Endothelial cell of umbilical vein (primary cell): ENCODE data around the gene CIDEB. TPM values are rescaled to one million over a fixed set of nuclear protein-coding genes. Genes with fewer than 3 reads are reported as not detected.
A peak's percentile ranks its signal among the peaks of the same experiment; 100 is the strongest.
"Not testable (repeated sequence)": the region's sequence is repeated elsewhere in the genome, so short reads cannot be mapped to it uniquely, and the experiment has no call there.

Experiments
- BruUV-seq: library from RNA; stranded (reverse); fragments of 400-500 nt; replicated peaks from 2 replicates; lab custom pipeline; 2021; lab: Mats Ljungman, UMichigan
- CTCF ChIA-PET: fragments of 300-600, 350-600 bp; sonication (Branson Sonifier 250); formaldehyde crosslinking; loops from one replicate; lab custom pipeline; 2021; ENCODE audit warnings: antibody characterized with exemption, inconsistent platforms; lab: Charles Lee
- POLR2A ChIA-PET: fragments of 300-600, 350-600 bp; sonication (Branson Sonifier 250); formaldehyde crosslinking; loops from one replicate; lab custom pipeline; 2021; ENCODE audit warnings: antibody characterized with exemption, inconsistent platforms; lab: Charles Lee
- DNase-seq: peaks from one replicate; pipeline ENCODE4 v3.0.0-alpha.2; 2011; ENCODE audit warnings: low read depth, low spot score
- FAIRE-seq: peaks from 2 replicates; lab custom pipeline; 2011; peaks lifted over from hg19 to GRCh38; lab: Jason Lieb, UNC
- H2AFZ ChIP-seq: 2 replicates; pipeline ENCODE4 v1.6.0; 2012; ENCODE audit warnings: low read depth, low read length, control low read depth, inconsistent platforms
- H3K27ac ChIP-seq: 2 replicates; pipeline ENCODE4 v1.5.1; 2011; ENCODE audit warnings: low read depth, mild to moderate bottlenecking, control low read depth, low read length, moderate library complexity; ENCODE audit not compliant: insufficient read depth
- H3K27me3 ChIP-seq, 2 experiments: 2 replicates each; pipeline versions ENCODE4 v1.6.0 to v1.6.1; 2011; ENCODE audit warnings: low read length in 2 of 2, mixed read lengths in 1 of 2; ENCODE audit not compliant: control insufficient read depth in 2 of 2, insufficient read depth in 2 of 2
- H3K36me3 ChIP-seq, 2 experiments: 2 replicates in 1 of 2; 3 replicates in 1 of 2; pipeline ENCODE4 v1.5.1; 2011; ENCODE audit warnings: low read length in 2 of 2, mild to moderate bottlenecking in 1 of 2, moderate library complexity in 1 of 2; ENCODE audit not compliant: control insufficient read depth in 2 of 2, insufficient read depth in 2 of 2; ENCODE audit errors: extremely low read depth in 1 of 2
- H3K4me1 ChIP-seq: 3 replicates; pipeline ENCODE4 v1.5.1; 2011; ENCODE audit warnings: mild to moderate bottlenecking, low read length; ENCODE audit not compliant: control insufficient read depth, insufficient read depth; ENCODE audit errors: extremely low read depth
- H3K4me2 ChIP-seq: 2 replicates; pipeline ENCODE4 v1.6.1; 2011; ENCODE audit warnings: low read length, control low read depth, mixed read lengths; ENCODE audit not compliant: insufficient read depth
- H3K4me3 ChIP-seq, 3 experiments: fragments of 200-600 bp in 1 of 3; sonication (generic), shearing (Covaris generic) in 1 of 3; replicated peaks in 1 of 3; 2 replicates each; pipeline ENCODE4 v1.5.1; 2011 to 2016; ENCODE audit warnings: control low read depth in 3 of 3, low read length in 3 of 3, mild to moderate bottlenecking in 2 of 3, inconsistent platforms in 1 of 3, low read depth in 1 of 3, moderate library complexity in 1 of 3; ENCODE audit not compliant: insufficient read depth in 1 of 3
- H3K79me2 ChIP-seq: 2 replicates; pipeline ENCODE4 v1.6.0; 2012; ENCODE audit warnings: low read length, inconsistent platforms; ENCODE audit not compliant: control insufficient read depth, insufficient read depth
- H3K9ac ChIP-seq: replicated peaks from 2 replicates; pipeline ENCODE3; 2011; ENCODE audit warnings: low read length, control low read depth; ENCODE audit not compliant: insufficient read depth; ENCODE audit errors: extremely low read depth
- H3K9me1 ChIP-seq: replicated peaks from 3 replicates; pipeline ENCODE4 v1.6.0; 2011; ENCODE audit warnings: mild to moderate bottlenecking, low read length; ENCODE audit not compliant: control insufficient read depth, insufficient read depth; ENCODE audit errors: extremely low read depth
- H3K9me3 ChIP-seq: replicated peaks from 2 replicates; pipeline ENCODE4 v1.5.1; 2012; ENCODE audit warnings: low read length, inconsistent platforms; ENCODE audit not compliant: control insufficient read depth, insufficient read depth
- H4K20me1 ChIP-seq: replicated peaks from 2 replicates; pipeline ENCODE3; 2011; ENCODE audit warnings: mild to moderate bottlenecking, low read length; ENCODE audit not compliant: control insufficient read depth, insufficient read depth; ENCODE audit errors: extremely low read depth
- CTCF ChIP-seq, 2 donors: IDR thresholded peaks; 1 replicate in 1 of 2; 2 replicates in 1 of 2; pipeline ENCODE4 v1.5.1; 2011; ENCODE audit warnings: low read length in 2 of 2, mild to moderate bottlenecking in 2 of 2, moderate library complexity in 2 of 2, control low read depth in 1 of 2, inconsistent platforms in 1 of 2, low read depth in 1 of 2; ENCODE audit not compliant: insufficient read depth in 1 of 2; ENCODE audit errors: extremely low read depth in 1 of 2
- EZH2 ChIP-seq: IDR thresholded peaks from 2 replicates; pipeline ENCODE4 v1.6.1; 2012; ENCODE audit warnings: borderline replicate concordance, low read depth, mild to moderate bottlenecking, moderate library complexity, low read length, inconsistent platforms; ENCODE audit not compliant: severe bottlenecking
- FOS ChIP-seq: IDR thresholded peaks from 2 replicates; pipeline ENCODE4 v1.6.1; 2011; ENCODE audit warnings: mild to moderate bottlenecking, low read length, moderate library complexity, borderline replicate concordance; ENCODE audit not compliant: insufficient read depth
- GATA2 ChIP-seq: IDR thresholded peaks from 2 replicates; pipeline ENCODE4 v1.7.0; 2011; ENCODE audit warnings: low read depth, mild to moderate bottlenecking, moderate library complexity, mixed read lengths, low read length; ENCODE audit not compliant: insufficient read length, insufficient read depth
- JUN ChIP-seq: IDR thresholded peaks from 2 replicates; pipeline ENCODE4 v1.6.1; 2011; ENCODE audit warnings: borderline replicate concordance, low read depth; ENCODE audit not compliant: insufficient read length, insufficient read depth
- MAX ChIP-seq: IDR thresholded peaks from 2 replicates; pipeline ENCODE4 v1.6.1; 2011; ENCODE audit not compliant: insufficient read depth, insufficient read length
- MYC ChIP-seq: IDR thresholded peaks from one replicate; pipeline ENCODE4 v1.6.1; 2011; ENCODE audit warnings: mild to moderate bottlenecking, low read depth, low read length
- POLR2A ChIP-seq: IDR thresholded peaks from 2 replicates; pipeline ENCODE4 v1.6.1; 2012; ENCODE audit warnings: low read depth, mild to moderate bottlenecking, control low read depth, low read length
- POLR2AphosphoS5 ChIP-seq: IDR thresholded peaks from 2 replicates; pipeline ENCODE4 v1.6.1; 2012; ENCODE audit warnings: low read depth, mild to moderate bottlenecking, control low read depth, low read length, moderate library complexity; ENCODE audit not compliant: insufficient read depth
- dilution Hi-C: fragments of 300-500 bp; cut with MboI; formaldehyde crosslinking; loops from one replicate; pipeline ENCODE4 v1.15.0; 2019; ENCODE audit warnings: low sequenced_read_pairs; ENCODE audit not compliant: extremely low pct_ligation_motif_present
- intact Hi-C: fragments of 100-400 bp; cut with micrococcal nuclease; formaldehyde crosslinking; loops from one replicate; pipeline ENCODE4 v1.10.0; 2022
- polyA plus RNA-seq, 4 experiments: library from polyadenylated mRNA; depleted of rRNA in 3 of 4; stranded (reverse) in 3 of 4; unstranded in 1 of 4; fragments of >200 nt; gene quantifications; 2 replicates each; pipeline versions ENCODE4 v1.2.1 to v1.2.3, GENCODE V29; 2011 to 2012; ENCODE audit warnings: missing spikeins in 1 of 4
- total RNA-seq: library from RNA; stranded (reverse); gene quantifications from 2 replicates; pipeline ENCODE4 v1.2.3, GENCODE V29; 2021

Gene CIDEB
- total and polyA plus RNA-seq, 2 donors (not counting 3 experiments of a cell fraction or from before 2014, with no cell fraction given) = 5.2 to 7.2 TPM

- intact Hi-C loops = loop anchor here (1.0 kb wide), 2 partner anchors 103 to 108 kb away; no protein-coding TSS in a partner anchor
- H4K20me1 ChIP-seq, H3K9me3 ChIP-seq, dilution Hi-C loops, H2AFZ ChIP-seq, H3K79me2 ChIP-seq, H3K27me3 ChIP-seq, H3K9me1 ChIP-seq, H3K27ac ChIP-seq, H3K4me2 ChIP-seq, POLR2A ChIA-PET, H3K9ac ChIP-seq, H3K4me3 ChIP-seq, FAIRE-seq, DNase-seq, BruUV-seq: not testable (repeated sequence)
- CTCF ChIA-PET = interaction anchor here (0.7 to 20.1 kb wide), 4 partner anchors 8 to 106 kb away, joined by 3 to 811 read pairs (median 6); partner anchors contain the start of genes CBLN3 and KHNYN
- Histone ChIP-seq H3K36me3 (peaks cover 0 to 16% of the 10 kb centered on the region in 2 experiments), H3K4me1 (peaks cover 12% of the 10 kb centered on the region)
- peak; percentile 18 to 40 for TF ChIP-seq CTCF (IDR thresholded peaks at IDR 0.05; ENCODE audit: extremely low read depth in 1 of 2, insufficient read depth in 1 of 2, low read depth in 1 of 2, low read length in 2 of 2)
These were observed 20.1 kb upstream of the CIDEB start for GRCh38 chr14:24327914-24328313.

GRCh38 chr14:24327303-24327702, 19.5 kb upstream of the CIDEB start:
- Histone ChIP-seq H3K79me2 (no peaks in the 10 kb centered on the region), H3K9ac (no peak overlapping the region), H3K4me2 (peak overlapping the region; percentile 8), H3K9me1 (no peaks in the 10 kb centered on the region), H3K9me3 (no peaks in the 10 kb centered on the region), H3K4me1 (peaks cover 6% of the 10 kb centered on the region), H3K27me3 (no peaks in the 10 kb centered on the region), H2AFZ (no peak overlapping the region), H4K20me1 (no peaks in the 10 kb centered on the region), H3K36me3 (peaks cover 0 to 18% of the 10 kb centered on the region in 2 experiments), H3K4me3 (no peak overlapping the region), H3K27ac (no peak overlapping the region)
- FAIRE-seq (no peak), DNase-seq (no peak)
- CTCF ChIA-PET = interaction anchor here (2.2 to 20.1 kb wide), 3 partner anchors 20 to 107 kb away, joined by 7 to 811 read pairs (median 14); partner anchors contain the start of genes CBLN3, CIDEB and KHNYN
- no TSS peak for BruUV-seq
- TF ChIP-seq EZH2 (no peak), MAX (no peak), POLR2A (no peak), MYC (no peak), GATA2 (no peak), POLR2AphosphoS5 (no peak), FOS (no peak), JUN (no peak), CTCF (IDR thresholded peaks at IDR 0.05; ENCODE audit: extremely low read depth in 1 of 2, insufficient read depth in 1 of 2, low read depth in 1 of 2, low read length in 2 of 2) (no peak)
- dilution Hi-C loops = no loop called here
- intact Hi-C loops = no loop called here
- POLR2A ChIA-PET = interaction anchor here (0.6 kb wide), 1 partner anchor 273 kb away, joined by 5 read pairs; no protein-coding TSS in a partner anchor
